ENCODE results near the gene VOPP1. TPM values are rescaled to one million over a fixed set of nuclear protein-coding genes. Genes with fewer than 3 reads are reported as not detected.

Gene VOPP1
- total and polyA plus RNA-seq, 11 donors, result 9.9 to 58.0 (median 22.9) TPM

DNA sequence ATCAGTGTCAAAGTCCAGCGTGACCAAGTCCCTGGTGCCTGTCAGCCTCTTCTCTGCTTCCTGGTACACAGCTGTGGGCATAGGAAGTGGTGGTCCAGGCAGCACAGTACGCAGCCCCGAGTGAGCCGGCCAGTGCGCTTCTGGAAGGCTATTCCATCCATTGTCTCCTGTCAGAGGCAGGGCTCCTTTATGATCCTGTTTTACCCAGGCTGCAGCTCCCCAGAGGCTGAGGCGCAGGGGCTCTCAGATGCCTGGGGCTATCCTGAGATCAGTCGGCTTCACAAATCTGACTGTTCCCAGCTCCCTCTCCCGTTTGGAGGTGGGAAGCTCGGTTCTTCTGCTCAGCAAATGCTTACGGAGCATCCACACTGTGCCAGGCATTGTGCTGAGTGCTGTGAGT lies 136.8 kb downstream of the VOPP1 start:
- Histone ChIP-seq H3K36me3 (peaks cover 0 to 7% (median 0%) of the 10 kb centered on the region in 9 donors), H3K27me3 (no peaks in the 10 kb centered on the region), H3K9me3 (no peaks in the 10 kb centered on the region), H3K4me3 (no peak overlapping the region), H3K27ac (no peak overlapping the region), H3K4me1 (peaks cover 0 to 20% (median 9%) of the 10 kb centered on the region in 12 donors)
- DNase-seq (no peak), ATAC-seq (no peak)
- 77 to 84% (median 80%) methylated on average over 8 to 10 of the region's 10 CpGs for WGBS, 4 donors
- TF ChIP-seq, protein P1, sequence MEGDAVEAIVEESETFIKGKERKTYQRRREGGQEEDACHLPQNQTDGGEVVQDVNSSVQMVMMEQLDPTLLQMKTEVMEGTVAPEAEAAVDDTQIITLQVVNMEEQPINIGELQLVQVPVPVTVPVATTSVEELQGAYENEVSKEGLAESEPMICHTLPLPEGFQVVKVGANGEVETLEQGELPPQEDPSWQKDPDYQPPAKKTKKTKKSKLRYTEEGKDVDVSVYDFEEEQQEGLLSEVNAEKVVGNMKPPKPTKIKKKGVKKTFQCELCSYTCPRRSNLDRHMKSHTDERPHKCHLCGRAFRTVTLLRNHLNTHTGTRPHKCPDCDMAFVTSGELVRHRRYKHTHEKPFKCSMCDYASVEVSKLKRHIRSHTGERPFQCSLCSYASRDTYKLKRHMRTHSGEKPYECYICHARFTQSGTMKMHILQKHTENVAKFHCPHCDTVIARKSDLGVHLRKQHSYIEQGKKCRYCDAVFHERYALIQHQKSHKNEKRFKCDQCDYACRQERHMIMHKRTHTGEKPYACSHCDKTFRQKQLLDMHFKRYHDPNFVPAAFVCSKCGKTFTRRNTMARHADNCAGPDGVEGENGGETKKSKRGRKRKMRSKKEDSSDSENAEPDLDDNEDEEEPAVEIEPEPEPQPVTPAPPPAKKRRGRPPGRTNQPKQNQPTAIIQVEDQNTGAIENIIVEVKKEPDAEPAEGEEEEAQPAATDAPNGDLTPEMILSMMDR (IDR thresholded peaks at IDR 0.05), result no peak
- TF ChIP-seq POLR2A (IDR thresholded peaks at IDR 0.05), result no peak
- intact Hi-C loops (cut with DNase I), result loop anchor here in 4 of 10 donors (2.0 to 10.0 kb wide), 3 partner anchors 157 to 159 kb away; no protein-coding TSS in a partner anchor

DNA sequence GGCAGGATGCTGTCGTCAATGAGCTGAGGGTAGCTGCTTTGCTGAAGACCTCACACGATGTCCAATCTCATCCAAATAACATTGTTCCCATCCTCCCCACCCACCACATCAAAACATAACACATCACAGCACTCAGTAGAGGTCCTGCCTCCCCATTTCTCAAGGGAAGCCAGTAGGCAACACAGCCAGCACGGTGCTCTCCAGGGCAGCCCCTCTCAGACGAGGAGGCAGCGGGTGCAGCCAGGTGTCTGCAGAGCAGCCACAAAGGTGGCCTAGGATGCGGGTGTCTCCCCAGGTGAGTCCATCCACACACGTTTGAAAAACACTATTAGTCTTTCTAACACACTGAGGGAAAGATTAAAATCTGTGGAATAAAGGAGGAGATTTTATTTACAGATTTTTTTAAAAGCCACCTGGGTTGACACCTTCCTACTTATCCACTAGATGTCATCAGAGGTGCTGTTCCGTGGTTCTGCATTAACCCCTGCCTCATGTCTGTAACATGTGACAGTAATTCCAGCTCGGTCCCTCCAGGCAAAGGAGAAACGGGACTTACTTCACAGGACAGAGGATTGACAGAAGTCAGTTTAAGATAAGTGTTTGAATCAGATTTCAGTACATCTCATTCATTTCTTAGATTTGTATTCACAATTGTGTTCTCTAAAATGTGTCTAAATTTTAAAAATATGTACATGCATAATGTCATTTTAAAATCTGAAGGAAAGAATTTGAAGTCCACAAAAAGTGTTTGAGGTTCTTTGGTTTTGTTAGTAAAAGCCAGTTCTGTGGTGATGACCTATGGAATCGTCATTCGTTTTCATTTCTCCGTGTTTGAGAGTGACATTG lies 139.1 kb downstream of the VOPP1 start:
- peaks cover 0 to 7% (median 0%) of the 10 kb centered on the region in 9 donors for H3K36me3 ChIP-seq
- WGBS, 4 donors, result 61 to 67% (median 65%) methylated on average over 13 of the region's 13 CpGs
- no peak for DNase-seq
- H3K27me3 ChIP-seq, result no peaks in the 10 kb centered on the region
- no peaks in the 10 kb centered on the region for H3K9me3 ChIP-seq
- no peak overlapping the region for H3K4me3 ChIP-seq
- ATAC-seq, result peak; percentile 47 to 76 (median 66)
- TF ChIP-seq POLR2A (IDR thresholded peaks at IDR 0.05), result no peak
- TF ChIP-seq, protein P1 (IDR thresholded peaks at IDR 0.05), result peak; percentile 26 to 59 (median 46)
- no peaks in the 10 kb centered on the region for H3K4me1 ChIP-seq
- intact Hi-C loops (cut with DNase I), result loop anchor here in 5 of 10 donors (2.0 to 10.0 kb wide), 4 partner anchors 162 to 166 kb away; no protein-coding TSS in a partner anchor
- no peak overlapping the region for H3K27ac ChIP-seq

DNA sequence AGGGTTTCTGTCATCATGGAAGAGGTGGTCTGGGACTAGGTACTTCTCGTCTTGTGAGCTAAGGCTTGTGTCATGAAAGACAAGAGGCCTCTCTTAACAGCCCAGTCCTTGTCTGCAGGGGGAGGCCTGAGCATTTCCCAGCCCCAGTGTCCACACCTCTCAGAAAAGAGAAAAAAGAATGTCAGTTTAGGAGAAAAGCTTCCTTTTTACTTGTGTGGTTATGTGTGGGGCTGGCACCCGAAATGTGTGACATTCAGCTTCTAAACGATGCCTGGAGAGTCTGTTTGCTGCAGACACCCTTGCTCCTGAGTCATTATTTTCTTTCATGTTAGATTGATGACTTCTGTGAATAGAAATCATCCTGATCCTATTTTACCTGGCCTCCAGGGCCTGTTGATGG lies 139.8 kb downstream of the VOPP1 start:
- Histone ChIP-seq H3K4me1 (no peaks in the 10 kb centered on the region), H3K36me3 (peaks cover 0 to 7% (median 0%) of the 10 kb centered on the region in 9 donors), H3K27me3 (no peaks in the 10 kb centered on the region), H3K27ac (no peak overlapping the region), H3K4me3 (no peak overlapping the region), H3K9me3 (no peaks in the 10 kb centered on the region)
- ATAC-seq, result no peak
- no peak for DNase-seq
- no peak for TF ChIP-seq POLR2A (IDR thresholded peaks at IDR 0.05)
- TF ChIP-seq, protein P1 (IDR thresholded peaks at IDR 0.05), result no peak
- intact Hi-C loops (cut with DNase I), result loop anchor here in 5 of 10 donors (2.0 to 10.0 kb wide), 4 partner anchors 162 to 166 kb away; no protein-coding TSS in a partner anchor
- 77 to 86% (median 82%) methylated on average over 3 of the region's 3 CpGs for WGBS, 4 donors

DNA sequence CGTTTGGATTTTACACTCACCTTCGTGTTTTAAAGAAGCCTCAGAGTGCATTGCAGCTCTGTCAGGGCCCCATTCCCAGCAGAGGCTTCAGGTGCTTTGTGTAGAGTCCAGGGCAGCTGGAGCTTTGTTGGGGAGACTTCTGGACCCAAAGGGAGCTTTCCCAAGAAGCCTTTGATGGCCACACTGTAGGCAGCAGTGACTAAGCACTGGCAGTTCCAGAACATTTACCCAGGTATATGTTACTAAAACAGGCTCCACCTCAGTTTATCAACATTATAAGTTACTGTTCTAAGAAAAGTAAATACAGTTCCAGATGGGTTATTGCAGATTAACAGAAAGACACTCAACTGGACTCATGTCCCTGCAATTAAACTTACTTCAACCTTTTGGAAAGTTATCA lies 140.4 kb downstream of the VOPP1 start:
- TF ChIP-seq POLR2A (IDR thresholded peaks at IDR 0.05), result no peak
- TF ChIP-seq, protein P1 (IDR thresholded peaks at IDR 0.05), result no peak
- H3K4me1 ChIP-seq, result no peaks in the 10 kb centered on the region
- H3K27me3 ChIP-seq, result no peaks in the 10 kb centered on the region
- 48 to 55% (median 52%) methylated on average over 2 of the region's 2 CpGs for WGBS, 4 donors
- no peak overlapping the region for H3K27ac ChIP-seq
- H3K36me3 ChIP-seq, result peaks cover 0 to 7% (median 0%) of the 10 kb centered on the region in 9 donors
- H3K9me3 ChIP-seq, result no peaks in the 10 kb centered on the region
- no peak overlapping the region for H3K4me3 ChIP-seq
- no peak for DNase-seq
- no peak for ATAC-seq
- intact Hi-C loops (cut with DNase I), result loop anchor here in 5 of 10 donors (2.0 to 10.0 kb wide), 4 partner anchors 163 to 167 kb away; no protein-coding TSS in a partner anchor
